ENCODE measurements around the gene CIB1.
A peak's percentile ranks its signal among the peaks of the same experiment; 100 is the strongest.

GRCh38 chr15:90184119-90184785 is 49.5 kb downstream of the CIB1 start:
- no peak for TF ChIP-seq NRF1 (conservative IDR thresholded peaks at IDR 0.05; ENCODE audit: low read depth, low read length)
- TF ChIP-seq POLR2AphosphoS5 (IDR thresholded peaks at IDR 0.05; ENCODE audit: low read length) = no peak
- TF ChIP-seq FOS (IDR thresholded peaks at IDR 0.05; ENCODE audit: borderline replicate concordance, extremely low read depth, insufficient read length) = no peak
- TF ChIP-seq REST (IDR thresholded peaks at IDR 0.05; ENCODE audit: low read depth, low read length) = no peak
- TF ChIP-seq BCL11A (IDR thresholded peaks at IDR 0.05; ENCODE audit: low read depth, low read length) = no peak
- TF ChIP-seq GABPA (IDR thresholded peaks at IDR 0.05; ENCODE audit: low read depth) = no peak
- TF ChIP-seq KDM1A (IDR thresholded peaks at IDR 0.05; ENCODE audit: borderline replicate concordance) = peak; percentile 92; the same call in 1 of the 2 replicates
- TF ChIP-seq USF2 (IDR thresholded peaks at IDR 0.05; ENCODE audit: borderline replicate concordance, low read depth, low read length) = no peak
- peak; percentile 39; the same call in 1 of the 2 replicates for TF ChIP-seq POLR2A (IDR thresholded peaks at IDR 0.05; ENCODE audit: low read depth, low read length)
- TF ChIP-seq MAX (IDR thresholded peaks at IDR 0.05; ENCODE audit: low read depth, low read length) = no peak
